Measurements from ENCODE around the gene CLEC2B.
A peak's percentile ranks its signal among the peaks of the same experiment; 100 is the strongest.
"Not testable (repeated sequence)": the region's sequence is repeated elsewhere in the genome, so short reads cannot be mapped to it uniquely, and the experiment has no call there.

Gene CLEC2B

GRCh38 chr12:9869307-9870161, at the start of gene CLEC2B:
Gene CLEC2B, minus strand, starts transcription at chr12:9869354.
- peak; percentile 14 for DNase-seq

- DNase-seq: no peak
Observed at GRCh38 chr12:9911708-9912107, 42.6 kb upstream of the CLEC2B start.

- no peak for DNase-seq
Observed at GRCh38 chr12:9910716-9911421, 41.7 kb upstream of the CLEC2B start.

- DNase-seq: no peak
Observed at GRCh38 chr12:9909724-9910123, 40.6 kb upstream of the CLEC2B start.

GRCh38 chr12:9908350-9908749, 39.2 kb upstream of the CLEC2B start:
- DNase-seq: no peak

GRCh38 chr12:9907769-9908168, 38.6 kb upstream of the CLEC2B start:
- no peak for DNase-seq

- DNase-seq: no peak
Observed at GRCh38 chr12:9906873-9907272, 37.7 kb upstream of the CLEC2B start.

- DNase-seq: no peak
Observed at GRCh38 chr12:9902539-9903228, 33.5 kb upstream of the CLEC2B start.

GRCh38 chr12:9900930-9901329, 31.8 kb upstream of the CLEC2B start:
- DNase-seq: no peak

- DNase-seq: no peak
Observed at GRCh38 chr12:9899209-9899608, 30.1 kb upstream of the CLEC2B start.

- DNase-seq: no peak
Observed at GRCh38 chr12:9897535-9897934, 28.4 kb upstream of the CLEC2B start.

GRCh38 chr12:9895215-9895971, 26.2 kb upstream of the CLEC2B start:
- DNase-seq: no peak

- DNase-seq: no peak
Observed at GRCh38 chr12:9888665-9889273, 19.6 kb upstream of the CLEC2B start.

GRCh38 chr12:9883175-9883574, 14.0 kb upstream of the CLEC2B start:
- DNase-seq: no peak

GRCh38 chr12:9881988-9882387, 12.8 kb upstream of the CLEC2B start:
- DNase-seq: no peak

GRCh38 chr12:9881246-9881645, 12.1 kb upstream of the CLEC2B start, which contains the start of gene KLRF2:
Gene KLRF2, plus strand, starts transcription at chr12:9881489. Its CDS starts 107 bp downstream, at chr12:9881596.
- no peak for DNase-seq

GRCh38 chr12:9880532-9881078, 11.5 kb upstream of the CLEC2B start:
- DNase-seq: no peak

- not testable (repeated sequence) for DNase-seq
Observed at GRCh38 chr12:9876120-9876519, 7.0 kb upstream of the CLEC2B start.

- no peak for DNase-seq
Observed at GRCh38 chr12:9872742-9873141, 3.6 kb upstream of the CLEC2B start.

- no peak for DNase-seq
Observed at GRCh38 chr12:9872162-9872561, 3.0 kb upstream of the CLEC2B start.

GRCh38 chr12:9870286-9870866, 1.2 kb upstream of the CLEC2B start:
- no peak for DNase-seq

- DNase-seq: no peak
Observed at GRCh38 chr12:9868951-9869306, 225 bp downstream of the CLEC2B start.

All from NK-92 treated with Interleukin-12 subunit alpha and Interleukin-12 subunit beta, amount 100 ng/mL, for 24 hours (cell line).